ENCODE measurements around the gene CDH11.

- TF ChIP-seq POLR2AphosphoS5 (IDR thresholded peaks at IDR 0.05) (no peak), CTCF (IDR thresholded peaks at IDR 0.05 in 8 of 11, conservative IDR thresholded peaks at IDR 0.05 in 3 of 11) (no peak)
Observed at GRCh38 chr16:64952177-64952576, 169.7 kb downstream of the CDH11 start.

All from spleen (tissue), 7 donors.